Measurements from ENCODE around the gene CEP290. TPM values are rescaled to one million over a fixed set of nuclear protein-coding genes. Genes with fewer than 3 reads are reported as not detected.

Gene CEP290
- total RNA-seq, 1 experiment from 2014 or later: 9.6 TPM

- no peak overlapping the region for H3K4me3 Mint-ChIP-seq
- ChIA-PET POLR2A (no interaction called here), CTCF (no interaction called here)
- H3K27ac Mint-ChIP-seq: no peak overlapping the region
- no peaks in the 10 kb centered on the region for H3K4me1 Mint-ChIP-seq
- TF ChIP-seq ZNF416 (CRISPR knock-in tag; IDR thresholded peaks at IDR 0.05) (no peak), OVOL2 (CRISPR knock-in tag; IDR thresholded peaks at IDR 0.05; ENCODE audit: borderline replicate concordance) (no peak), AFF4 (CRISPR knock-in tag; IDR thresholded peaks at IDR 0.05; ENCODE audit: borderline replicate concordance) (no peak), FOXP1 (CRISPR knock-in tag; IDR thresholded peaks at IDR 0.05; ENCODE audit: borderline replicate concordance) (no peak), TEAD1 (CRISPR knock-in tag; IDR thresholded peaks at IDR 0.05) (no peak), ZNF396 (CRISPR knock-in tag; IDR thresholded peaks at IDR 0.05; ENCODE audit: borderline replicate concordance) (no peak), FOXK1 (CRISPR knock-in tag; IDR thresholded peaks at IDR 0.05) (no peak), ZNF121 (CRISPR knock-in tag; IDR thresholded peaks at IDR 0.05) (no peak)
- ATAC-seq (no peak), DNase-seq (ENCODE audit: low spot score) (no peak)
- H3K9me3 Mint-ChIP-seq: no peaks in the 10 kb centered on the region
- peaks cover 4% of the 10 kb centered on the region for H3K36me3 Mint-ChIP-seq
- no peaks in the 10 kb centered on the region for H3K27me3 Mint-ChIP-seq (ENCODE audit: low read depth)
These were observed 49.1 kb downstream of the CEP290 start for GRCh38 chr12:88092771-88093170.

- peaks cover 3% of the 10 kb centered on the region for H3K36me3 Mint-ChIP-seq
- POLR2A ChIA-PET: interaction anchor here (0.5 kb wide), 1 partner anchor 17 kb away, joined by 3 read pairs; no protein-coding TSS in a partner anchor
- no peak for TF ChIP-seq MLX (CRISPR knock-in tag; IDR thresholded peaks at IDR 0.05)
- no peak for TF ChIP-seq EMX1 (CRISPR knock-in tag; IDR thresholded peaks at IDR 0.05)
- no peak for TF ChIP-seq PRRX2 (CRISPR knock-in tag; IDR thresholded peaks at IDR 0.05)
- TF ChIP-seq IRF1 (CRISPR knock-in tag; IDR thresholded peaks at IDR 0.05): no peak
- TF ChIP-seq GTF2I (CRISPR knock-in tag; conservative IDR thresholded peaks at IDR 0.05): no peak
- no peak for TF ChIP-seq ZNF317 (CRISPR knock-in tag; IDR thresholded peaks at IDR 0.05; ENCODE audit: borderline replicate concordance, low read depth)
- TF ChIP-seq TP53 (CRISPR knock-in tag; IDR thresholded peaks at IDR 0.05): no peak
- no peak for TF ChIP-seq ZNF532 (CRISPR knock-in tag; IDR thresholded peaks at IDR 0.05; ENCODE audit: borderline replicate concordance)
- H3K9me3 Mint-ChIP-seq: no peaks in the 10 kb centered on the region
- CTCF ChIA-PET: no interaction called here
- DNase-seq (ENCODE audit: low spot score) (no peak), ATAC-seq (no peak)
- no peaks in the 10 kb centered on the region for H3K4me1 Mint-ChIP-seq
- no peak overlapping the region for H3K4me3 Mint-ChIP-seq
- no peaks in the 10 kb centered on the region for H3K27me3 Mint-ChIP-seq (ENCODE audit: low read depth)
- H3K27ac Mint-ChIP-seq: no peak overlapping the region
These were observed 57.7 kb downstream of the CEP290 start for GRCh38 chr12:88084210-88084609.

All from WTC11 (cell line).